ENCODE data around the gene VPREB1. TPM values are rescaled to one million over a fixed set of nuclear protein-coding genes. Genes with fewer than 3 reads are reported as not detected.

VPREB1 gene
- total RNA-seq = not detected

GRCh38 chr22:22244316-22245250 lies at the start of gene VPREB1:
TSS of gene VPREB1 (plus strand) at chr22:22244786. CDS start at chr22:22244814, 28 bp downstream.

Data from diencephalon (tissue), 1 donor.